ENCODE results near the gene MFNG. TPM values are rescaled to one million over a fixed set of nuclear protein-coding genes. Genes with fewer than 3 reads are reported as not detected.
"Not testable (repeated sequence)": the region's sequence is repeated elsewhere in the genome, so short reads cannot be mapped to it uniquely, and the experiment has no call there.

The MFNG gene
- total RNA-seq, 1 experiment from 2014 or later = 7.1 TPM

DNA sequence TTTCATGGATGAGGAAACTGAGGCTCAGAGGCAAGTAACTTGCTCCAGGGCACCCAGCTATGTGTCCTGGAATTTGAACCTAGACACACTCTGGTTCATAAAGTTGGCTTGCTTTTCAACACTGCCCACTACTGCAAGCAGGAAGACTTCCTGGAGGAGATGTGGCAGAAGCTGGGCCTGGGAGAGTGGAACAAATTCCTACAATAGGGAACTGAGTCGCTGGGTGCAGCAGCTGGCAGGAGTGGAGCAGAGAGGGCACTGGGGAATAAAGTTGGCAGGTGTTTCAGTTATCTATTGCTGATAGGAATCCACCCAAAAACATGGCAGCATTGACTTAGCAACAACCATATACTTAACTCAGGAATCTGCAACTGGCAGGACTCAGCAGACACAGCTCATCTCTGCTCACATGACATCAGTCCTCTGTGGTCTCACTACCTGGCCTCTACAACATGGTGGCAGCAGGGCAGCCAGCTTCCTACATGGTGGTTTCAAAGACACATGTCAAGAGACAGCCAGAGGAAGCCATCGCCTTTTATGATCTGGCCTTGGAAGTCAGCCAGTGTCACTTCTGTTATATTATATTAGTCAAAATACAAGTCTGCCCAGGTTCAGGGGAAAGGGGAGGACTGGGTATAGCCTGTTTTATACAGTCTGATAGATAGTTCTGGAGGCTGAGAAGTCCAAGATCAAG lies 43.6 kb upstream of the MFNG start:
- ATAC-seq (no peak), DNase-seq (ENCODE audit: low read depth, low spot score) (no peak)
- TF ChIP-seq TCF7L2 (IDR thresholded peaks at IDR 0.05; ENCODE audit: low read depth, low read length) (no peak), POLR2AphosphoS5 (IDR thresholded peaks at IDR 0.05; ENCODE audit: low read depth, low read length) (no peak), SIN3A (IDR thresholded peaks at IDR 0.05; ENCODE audit: borderline replicate concordance, insufficient read depth, low read depth, low read length) (no peak)
- TF ChIP-seq, protein P1, sequence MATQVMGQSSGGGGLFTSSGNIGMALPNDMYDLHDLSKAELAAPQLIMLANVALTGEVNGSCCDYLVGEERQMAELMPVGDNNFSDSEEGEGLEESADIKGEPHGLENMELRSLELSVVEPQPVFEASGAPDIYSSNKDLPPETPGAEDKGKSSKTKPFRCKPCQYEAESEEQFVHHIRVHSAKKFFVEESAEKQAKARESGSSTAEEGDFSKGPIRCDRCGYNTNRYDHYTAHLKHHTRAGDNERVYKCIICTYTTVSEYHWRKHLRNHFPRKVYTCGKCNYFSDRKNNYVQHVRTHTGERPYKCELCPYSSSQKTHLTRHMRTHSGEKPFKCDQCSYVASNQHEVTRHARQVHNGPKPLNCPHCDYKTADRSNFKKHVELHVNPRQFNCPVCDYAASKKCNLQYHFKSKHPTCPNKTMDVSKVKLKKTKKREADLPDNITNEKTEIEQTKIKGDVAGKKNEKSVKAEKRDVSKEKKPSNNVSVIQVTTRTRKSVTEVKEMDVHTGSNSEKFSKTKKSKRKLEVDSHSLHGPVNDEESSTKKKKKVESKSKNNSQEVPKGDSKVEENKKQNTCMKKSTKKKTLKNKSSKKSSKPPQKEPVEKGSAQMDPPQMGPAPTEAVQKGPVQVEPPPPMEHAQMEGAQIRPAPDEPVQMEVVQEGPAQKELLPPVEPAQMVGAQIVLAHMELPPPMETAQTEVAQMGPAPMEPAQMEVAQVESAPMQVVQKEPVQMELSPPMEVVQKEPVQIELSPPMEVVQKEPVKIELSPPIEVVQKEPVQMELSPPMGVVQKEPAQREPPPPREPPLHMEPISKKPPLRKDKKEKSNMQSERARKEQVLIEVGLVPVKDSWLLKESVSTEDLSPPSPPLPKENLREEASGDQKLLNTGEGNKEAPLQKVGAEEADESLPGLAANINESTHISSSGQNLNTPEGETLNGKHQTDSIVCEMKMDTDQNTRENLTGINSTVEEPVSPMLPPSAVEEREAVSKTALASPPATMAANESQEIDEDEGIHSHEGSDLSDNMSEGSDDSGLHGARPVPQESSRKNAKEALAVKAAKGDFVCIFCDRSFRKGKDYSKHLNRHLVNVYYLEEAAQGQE (IDR thresholded peaks at IDR 0.05; ENCODE audit: insufficient read depth in 1 of 2, low read depth in 2 of 2, low read length in 1 of 2) = no peak
- TF ChIP-seq, protein P2, sequence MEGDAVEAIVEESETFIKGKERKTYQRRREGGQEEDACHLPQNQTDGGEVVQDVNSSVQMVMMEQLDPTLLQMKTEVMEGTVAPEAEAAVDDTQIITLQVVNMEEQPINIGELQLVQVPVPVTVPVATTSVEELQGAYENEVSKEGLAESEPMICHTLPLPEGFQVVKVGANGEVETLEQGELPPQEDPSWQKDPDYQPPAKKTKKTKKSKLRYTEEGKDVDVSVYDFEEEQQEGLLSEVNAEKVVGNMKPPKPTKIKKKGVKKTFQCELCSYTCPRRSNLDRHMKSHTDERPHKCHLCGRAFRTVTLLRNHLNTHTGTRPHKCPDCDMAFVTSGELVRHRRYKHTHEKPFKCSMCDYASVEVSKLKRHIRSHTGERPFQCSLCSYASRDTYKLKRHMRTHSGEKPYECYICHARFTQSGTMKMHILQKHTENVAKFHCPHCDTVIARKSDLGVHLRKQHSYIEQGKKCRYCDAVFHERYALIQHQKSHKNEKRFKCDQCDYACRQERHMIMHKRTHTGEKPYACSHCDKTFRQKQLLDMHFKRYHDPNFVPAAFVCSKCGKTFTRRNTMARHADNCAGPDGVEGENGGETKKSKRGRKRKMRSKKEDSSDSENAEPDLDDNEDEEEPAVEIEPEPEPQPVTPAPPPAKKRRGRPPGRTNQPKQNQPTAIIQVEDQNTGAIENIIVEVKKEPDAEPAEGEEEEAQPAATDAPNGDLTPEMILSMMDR (IDR thresholded peaks at IDR 0.05) = no peak
- H3K9me3 ChIP-seq (ENCODE audit: control insufficient read depth, insufficient read depth, low read depth, low read length) = no peaks in the 10 kb centered on the region
- H3K4me1 ChIP-seq (ENCODE audit: control insufficient read depth, insufficient read depth, low read length) = peaks cover 13% of the 10 kb centered on the region
- H3K27me3 ChIP-seq (ENCODE audit: control insufficient read depth, insufficient read depth, low read length) = no peaks in the 10 kb centered on the region
- no peak overlapping the region for H3K4me3 ChIP-seq (ENCODE audit: low read depth in 2 of 2, low read length in 2 of 2)
- BruUV-seq (replicated peaks) = no TSS peak
- ChIA-PET CTCF (no interaction called here), POLR2A (no interaction called here)
- no peak overlapping the region for H3K27ac ChIP-seq (ENCODE audit: low read length)
- no peaks in the 10 kb centered on the region for H3K36me3 ChIP-seq (ENCODE audit: control insufficient read depth, insufficient read depth, low read length)
- in situ Hi-C loops (cut with HindIII; ENCODE audit: low pct_unique_long_range_greater_than_20kb, low sequenced_read_pairs) = no loop called here
- intact Hi-C loops (cut with micrococcal nuclease; ENCODE audit: unreplicated experiment) = no loop called here

DNA sequence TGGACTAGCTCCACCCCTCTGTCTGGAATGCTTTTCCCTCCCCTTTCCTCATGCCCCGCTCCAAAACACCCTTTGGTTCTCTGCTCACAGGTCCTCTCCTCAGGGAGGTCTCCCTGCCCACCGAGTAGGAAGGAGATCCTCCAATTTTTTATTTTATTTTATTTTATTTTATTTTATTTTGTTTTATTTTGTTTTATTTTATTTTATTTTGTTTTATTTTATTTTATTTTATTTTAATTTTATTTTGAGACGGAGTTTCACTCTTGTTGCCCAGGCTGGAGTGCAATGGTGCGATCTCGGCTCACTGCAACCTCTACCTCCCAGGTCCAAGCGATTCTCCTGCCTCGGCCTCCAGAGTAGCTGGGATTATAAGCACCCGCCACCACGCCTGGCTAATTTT lies 41.8 kb upstream of the MFNG start:
- intact Hi-C loops (cut with micrococcal nuclease; ENCODE audit: unreplicated experiment); H3K9me3 ChIP-seq (ENCODE audit: control insufficient read depth, insufficient read depth, low read depth, low read length); BruUV-seq (replicated peaks); H3K4me1 ChIP-seq (ENCODE audit: control insufficient read depth, insufficient read depth, low read length); in situ Hi-C loops (cut with HindIII; ENCODE audit: low pct_unique_long_range_greater_than_20kb, low sequenced_read_pairs); H3K4me3 ChIP-seq (ENCODE audit: low read depth in 2 of 2, low read length in 2 of 2); H3K27ac ChIP-seq (ENCODE audit: low read length); CTCF ChIA-PET; ATAC-seq; H3K36me3 ChIP-seq (ENCODE audit: control insufficient read depth, insufficient read depth, low read length); H3K27me3 ChIP-seq (ENCODE audit: control insufficient read depth, insufficient read depth, low read length); DNase-seq (ENCODE audit: low read depth, low spot score): not testable (repeated sequence)
- POLR2A ChIA-PET = interaction anchor here (0.8 kb wide), 1 partner anchor 1738 kb away, joined by 3 read pairs; no protein-coding TSS in a partner anchor

DNA sequence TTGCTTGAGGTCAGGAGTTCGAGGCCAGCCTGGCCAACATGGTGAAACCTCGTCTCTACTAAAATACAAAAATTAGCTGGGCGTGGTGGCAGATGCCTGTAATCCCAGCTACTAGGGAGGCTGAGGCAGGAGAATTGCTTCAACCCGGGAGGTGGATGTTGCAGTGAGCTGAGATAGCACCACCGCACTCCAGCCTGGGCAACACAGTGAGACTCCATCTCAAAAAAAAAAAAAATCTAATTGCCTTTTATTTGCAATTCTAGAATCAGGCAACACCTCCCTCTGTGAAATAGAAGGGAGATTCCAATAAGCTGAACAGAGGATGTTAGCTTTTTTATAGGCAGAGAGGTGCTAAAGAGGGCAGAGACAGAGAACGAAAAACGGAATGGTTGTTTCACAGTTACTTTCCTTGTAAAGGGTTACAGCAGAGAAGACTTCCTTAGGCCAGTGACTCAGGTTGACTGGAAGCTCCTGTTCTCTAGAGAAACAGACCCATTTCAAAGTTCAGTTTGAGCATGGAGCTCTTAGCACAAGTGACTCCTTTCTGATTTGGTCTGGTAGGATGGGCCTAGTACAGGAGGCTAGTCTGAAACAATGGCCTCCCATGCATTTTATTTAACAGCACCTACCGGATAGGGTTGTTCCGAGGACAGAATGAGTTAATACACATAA lies 41.0 kb upstream of the MFNG start:
- DNase-seq (ENCODE audit: low read depth, low spot score); H3K36me3 ChIP-seq (ENCODE audit: control insufficient read depth, insufficient read depth, low read length); CTCF ChIA-PET; in situ Hi-C loops (cut with HindIII; ENCODE audit: low pct_unique_long_range_greater_than_20kb, low sequenced_read_pairs); H3K27me3 ChIP-seq (ENCODE audit: control insufficient read depth, insufficient read depth, low read length); H3K9me3 ChIP-seq (ENCODE audit: control insufficient read depth, insufficient read depth, low read depth, low read length); H3K4me1 ChIP-seq (ENCODE audit: control insufficient read depth, insufficient read depth, low read length); BruUV-seq (replicated peaks); H3K27ac ChIP-seq (ENCODE audit: low read length); ATAC-seq; H3K4me3 ChIP-seq (ENCODE audit: low read depth in 2 of 2, low read length in 2 of 2); intact Hi-C loops (cut with micrococcal nuclease; ENCODE audit: unreplicated experiment): not testable (repeated sequence)
- POLR2A ChIA-PET = interaction anchor here (0.6 to 0.8 kb wide), 2 partner anchors 443 to 1737 kb away, joined by 3 read pairs; no protein-coding TSS in a partner anchor

All from Panc1 (cell line).